SK-N-SH (cell line): ENCODE measurements around the gene ZNHIT2. TPM values are rescaled to one million over a fixed set of nuclear protein-coding genes. Genes with fewer than 3 reads are reported as not detected.

Experiments used
- CTCF ChIA-PET: fragments of 300-600, 350-600 bp; formaldehyde crosslinking; extraction: SDS; loops from one replicate; lab custom pipeline; 2021; lab: Yijun Ruan, JAX
- POLR2A ChIA-PET: fragments of 350-600 bp; sonication (Branson Sonifier 250); formaldehyde crosslinking; extraction: SDS; loops from one replicate; lab custom pipeline; 2020; ENCODE audit warnings: antibody characterized with exemption, inconsistent platforms; lab: Yijun Ruan, JAX
- DNase-seq: peaks from one replicate; pipeline ENCODE4 v3.0.0; 2012
- H2AFZ ChIP-seq: fragments of 200-600 bp; sonication (generic); 2 replicates; pipeline ENCODE4 v1.8.1; 2016; ENCODE audit warnings: antibody characterized with exemption, mild to moderate bottlenecking, low read depth
- H3F3A ChIP-seq: fragments of 200-600 bp; sonication (generic); replicated peaks from 2 replicates; pipeline ENCODE3; 2016; ENCODE audit warnings: antibody characterized with exemption, mild to moderate bottlenecking; ENCODE audit not compliant: insufficient read depth
- H3K27ac ChIP-seq, 2 experiments: fragments of 200-500 bp in 1 of 2; fragments of 200-600 bp in 1 of 2; sonication (Bioruptor generic) in 1 of 2; sonication (generic), shearing (Covaris generic) in 1 of 2; 2 replicates each; pipeline versions ENCODE4 v1.5.1 to v1.6.1; 2014 to 2016; ENCODE audit warnings: low read depth in 2 of 2, inconsistent platforms in 1 of 2, low read length in 1 of 2, mild to moderate bottlenecking in 1 of 2, mixed read lengths in 1 of 2
- H3K27me3 ChIP-seq: fragments of 200-600 bp; sonication (generic), shearing (Covaris generic); 2 replicates; pipeline ENCODE4 v1.6.1; 2016; ENCODE audit warnings: mixed run types; ENCODE audit not compliant: insufficient read depth
- H3K36me3 ChIP-seq, 2 experiments: fragments of 200-500 bp in 1 of 2; fragments of 200-600 bp in 1 of 2; sonication (Bioruptor generic) in 1 of 2; sonication (generic) in 1 of 2; replicated peaks in 1 of 2; 2 replicates each; pipeline versions ENCODE3 to v1.5.1; 2014 to 2016; ENCODE audit warnings: low read length in 1 of 2, mild to moderate bottlenecking in 1 of 2; ENCODE audit not compliant: insufficient read depth in 2 of 2, control insufficient read depth in 1 of 2
- H3K4me1 ChIP-seq, 2 experiments: fragments of 200-500 bp in 1 of 2; fragments of 200-600 bp in 1 of 2; sonication (Bioruptor generic) in 1 of 2; sonication (generic), shearing (Covaris generic) in 1 of 2; 2 replicates each; pipeline versions ENCODE4 v1.5.1 to v1.6.1; 2014 to 2016; ENCODE audit warnings: low read depth in 1 of 2, low read length in 1 of 2, mixed run types in 1 of 2; ENCODE audit not compliant: insufficient read depth in 2 of 2, control insufficient read depth in 1 of 2
- H3K4me2 ChIP-seq: fragments of 200-600 bp; sonication (generic), shearing (Covaris generic); 2 replicates; pipeline ENCODE4 v1.6.1; 2017; ENCODE audit warnings: mixed run types
- H3K4me3 ChIP-seq, 2 experiments: fragments of 200-500 bp in 1 of 2; fragments of 200-600 bp in 1 of 2; sonication (Bioruptor generic) in 1 of 2; sonication (generic), shearing (Covaris generic) in 1 of 2; 2 replicates each; pipeline versions ENCODE4 v1.5.1 to v1.8.1; 2014 to 2016; ENCODE audit warnings: low read depth in 2 of 2, inconsistent platforms in 1 of 2, low read length in 1 of 2, mild to moderate bottlenecking in 1 of 2, mixed read lengths in 1 of 2, moderate library complexity in 1 of 2
- H3K79me2 ChIP-seq: fragments of 200-600 bp; sonication (generic); 2 replicates; pipeline ENCODE4 v1.8.1; 2017; ENCODE audit warnings: mild to moderate bottlenecking; ENCODE audit not compliant: insufficient read depth
- H3K9ac ChIP-seq: fragments of 200-600 bp; sonication (generic); 2 replicates; pipeline ENCODE4 v1.6.1; 2017; ENCODE audit warnings: mixed run types
- H3K9me2 ChIP-seq: fragments of 200-600 bp; sonication (generic); 2 replicates; pipeline ENCODE4 v1.6.1; 2017; ENCODE audit warnings: mixed run types
- H3K9me3 ChIP-seq: fragments of 200-600 bp; sonication (generic); 2 replicates; pipeline ENCODE4 v1.6.1; 2017; ENCODE audit warnings: mixed run types, mild to moderate bottlenecking, moderate library complexity
- H4K20me1 ChIP-seq: fragments of 200-600 bp; sonication (generic); 2 replicates; pipeline ENCODE4 v1.6.1; 2017; ENCODE audit warnings: mild to moderate bottlenecking, mixed run types; ENCODE audit not compliant: insufficient read depth
- CTCF ChIP-seq: fragments of 200-600 bp; sonication (generic); IDR thresholded peaks from 2 replicates; pipeline ENCODE4 v1.6.1; 2017; ENCODE audit warnings: antibody characterized with exemption, mild to moderate bottlenecking, moderate library complexity
- FOSL2 ChIP-seq: IDR thresholded peaks from 2 replicates; pipeline ENCODE4 v1.4.0; 2012; ENCODE audit warnings: low read depth, mild to moderate bottlenecking, moderate library complexity, borderline replicate concordance
- FOXM1 ChIP-seq: IDR thresholded peaks from 2 replicates; pipeline ENCODE4 v1.4.0; 2012; ENCODE audit warnings: low read depth, mild to moderate bottlenecking
- GATA2 ChIP-seq: sonication (generic); formaldehyde crosslinking; IDR thresholded peaks from 2 replicates; pipeline ENCODE4 v1.5.0; 2020; ENCODE audit warnings: mild to moderate bottlenecking, missing genetic modification reagents
- IRF3 ChIP-seq: fragments of 150-350 bp; IDR thresholded peaks from 2 replicates; pipeline ENCODE4 v1.6.1; 2016; ENCODE audit warnings: mild to moderate bottlenecking, low read depth, low read length
- MEF2A ChIP-seq: IDR thresholded peaks from 2 replicates; pipeline ENCODE4 v1.4.0; 2012; ENCODE audit warnings: low read depth, borderline replicate concordance
- MXI1 ChIP-seq: IDR thresholded peaks from 2 replicates; pipeline ENCODE4 v1.6.1; 2012; ENCODE audit warnings: mild to moderate bottlenecking, low read depth, low read length, improper control_type of control experiment
- NRF1 ChIP-seq: IDR thresholded peaks from 2 replicates; pipeline ENCODE4 v1.6.1; 2012; ENCODE audit warnings: low read depth, mild to moderate bottlenecking, low read length
- PBX3 ChIP-seq: IDR thresholded peaks from 2 replicates; pipeline ENCODE4; 2012
- RAD21 ChIP-seq: IDR thresholded peaks from 2 replicates; pipeline ENCODE4 v1.6.1; 2012; ENCODE audit warnings: mild to moderate bottlenecking, low read length
- RFX5 ChIP-seq: IDR thresholded peaks from 2 replicates; pipeline ENCODE4 v1.6.1; 2012; ENCODE audit warnings: mild to moderate bottlenecking, improper control_type of control experiment, low read length
- RXRA ChIP-seq: IDR thresholded peaks from 2 replicates; pipeline ENCODE4 v1.4.0; 2012; ENCODE audit warnings: low read depth, mild to moderate bottlenecking, borderline replicate concordance
- SIN3A ChIP-seq: IDR thresholded peaks from 2 replicates; pipeline ENCODE4 v1.6.1; 2012; ENCODE audit warnings: low read depth, mild to moderate bottlenecking, low read length, moderate library complexity, borderline replicate concordance
- SMC3 ChIP-seq: IDR thresholded peaks from 2 replicates; pipeline ENCODE4 v1.6.1; 2012; ENCODE audit warnings: low read depth, low read length, improper control_type of control experiment
- TAF1 ChIP-seq: IDR thresholded peaks from 2 replicates; pipeline ENCODE4 v1.6.1; 2012; ENCODE audit warnings: low read depth, mild to moderate bottlenecking, low read length, moderate library complexity, borderline replicate concordance
- USF1 ChIP-seq: IDR thresholded peaks from 2 replicates; pipeline ENCODE4 v1.4.0; 2012; ENCODE audit warnings: low read depth, borderline replicate concordance
- WGBS: methylation state at CpG from one replicate; pipeline ENCODE4 v1.1.6; 2017; ENCODE audit warnings: low lambda C conversion rate; 5-methylcytosine and 5-hydroxymethylcytosine counted together
- polyA plus RNA-seq, 3 experiments: library from polyadenylated mRNA; depleted of rRNA; stranded (reverse); fragments of >200 nt; gene quantifications; 2 replicates each; pipeline ENCODE4 v1.2.3, GENCODE V29; 2012
- TF ChIP-seq, protein P1 (sequence below): IDR thresholded peaks from 2 replicates; pipeline ENCODE4 v1.6.1; 2012; ENCODE audit warnings: mild to moderate bottlenecking, low read depth, low read length, moderate library complexity

ZNHIT2 gene
- polyA plus RNA-seq, 1 of the 3 experiments (the other 2 are of a cell fraction): 5.6 TPM

DNA sequence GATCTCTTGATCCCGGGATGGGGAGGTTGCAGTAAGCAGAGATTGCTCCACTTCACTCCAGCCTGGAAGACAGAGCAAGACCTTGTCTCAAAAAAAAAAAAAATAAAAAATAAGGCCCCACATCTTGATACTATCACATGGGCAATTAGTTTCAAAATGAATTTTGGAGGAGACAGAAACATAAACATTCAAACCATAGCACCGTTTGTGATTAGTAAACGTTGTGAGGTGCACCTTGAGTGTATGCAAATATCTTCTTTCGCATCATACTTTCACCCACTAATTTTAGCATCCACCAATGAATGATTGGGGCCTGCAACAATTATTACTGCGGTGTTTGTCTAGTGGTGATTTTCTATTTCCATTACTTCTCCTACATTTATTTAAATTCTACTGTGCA lies 41.5 kb upstream of the ZNHIT2 start:
- Histone ChIP-seq H3K4me3 (no peak overlapping the region), H4K20me1 (no peaks in the 10 kb centered on the region), H3K36me3 (no peaks in the 10 kb centered on the region), H3K9me3 (no peaks in the 10 kb centered on the region), H2AFZ (no peak overlapping the region), H3K4me1 (no peaks in the 10 kb centered on the region), H3K9ac (no peak overlapping the region), H3K27ac (no peak overlapping the region), H3K4me2 (no peak overlapping the region), H3K27me3 (no peaks in the 10 kb centered on the region), H3K9me2 (no peaks in the 10 kb centered on the region), H3F3A (no peaks in the 10 kb centered on the region), H3K79me2 (no peaks in the 10 kb centered on the region)
- TF ChIP-seq SMC3 (no peak), RAD21 (no peak), USF1 (no peak), FOXM1 (no peak), CTCF (no peak), PBX3 (no peak), MXI1 (no peak), SIN3A (no peak)
- TF ChIP-seq, protein P1, sequence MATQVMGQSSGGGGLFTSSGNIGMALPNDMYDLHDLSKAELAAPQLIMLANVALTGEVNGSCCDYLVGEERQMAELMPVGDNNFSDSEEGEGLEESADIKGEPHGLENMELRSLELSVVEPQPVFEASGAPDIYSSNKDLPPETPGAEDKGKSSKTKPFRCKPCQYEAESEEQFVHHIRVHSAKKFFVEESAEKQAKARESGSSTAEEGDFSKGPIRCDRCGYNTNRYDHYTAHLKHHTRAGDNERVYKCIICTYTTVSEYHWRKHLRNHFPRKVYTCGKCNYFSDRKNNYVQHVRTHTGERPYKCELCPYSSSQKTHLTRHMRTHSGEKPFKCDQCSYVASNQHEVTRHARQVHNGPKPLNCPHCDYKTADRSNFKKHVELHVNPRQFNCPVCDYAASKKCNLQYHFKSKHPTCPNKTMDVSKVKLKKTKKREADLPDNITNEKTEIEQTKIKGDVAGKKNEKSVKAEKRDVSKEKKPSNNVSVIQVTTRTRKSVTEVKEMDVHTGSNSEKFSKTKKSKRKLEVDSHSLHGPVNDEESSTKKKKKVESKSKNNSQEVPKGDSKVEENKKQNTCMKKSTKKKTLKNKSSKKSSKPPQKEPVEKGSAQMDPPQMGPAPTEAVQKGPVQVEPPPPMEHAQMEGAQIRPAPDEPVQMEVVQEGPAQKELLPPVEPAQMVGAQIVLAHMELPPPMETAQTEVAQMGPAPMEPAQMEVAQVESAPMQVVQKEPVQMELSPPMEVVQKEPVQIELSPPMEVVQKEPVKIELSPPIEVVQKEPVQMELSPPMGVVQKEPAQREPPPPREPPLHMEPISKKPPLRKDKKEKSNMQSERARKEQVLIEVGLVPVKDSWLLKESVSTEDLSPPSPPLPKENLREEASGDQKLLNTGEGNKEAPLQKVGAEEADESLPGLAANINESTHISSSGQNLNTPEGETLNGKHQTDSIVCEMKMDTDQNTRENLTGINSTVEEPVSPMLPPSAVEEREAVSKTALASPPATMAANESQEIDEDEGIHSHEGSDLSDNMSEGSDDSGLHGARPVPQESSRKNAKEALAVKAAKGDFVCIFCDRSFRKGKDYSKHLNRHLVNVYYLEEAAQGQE: no peak
- CTCF ChIA-PET: interaction anchor here (0.6 to 1.3 kb wide), 3 partner anchors 10 to 45 kb away, joined by 3 to 5 read pairs (median 4); no protein-coding TSS in a partner anchor
- POLR2A ChIA-PET: no interaction called here
- 50% methylated on average over 5 of the region's 5 CpGs for WGBS
- DNase-seq: no peak

GRCh38 chr11:65157336-65157735 lies 39.8 kb upstream of the ZNHIT2 start:
- no peaks in the 10 kb centered on the region for H3K9me2 ChIP-seq
- CTCF ChIA-PET: no interaction called here
- H3K27me3 ChIP-seq: no peaks in the 10 kb centered on the region
- H4K20me1 ChIP-seq: no peaks in the 10 kb centered on the region
- TF ChIP-seq FOSL2 (no peak), TAF1 (no peak), SMC3 (no peak), NRF1 (no peak), MEF2A (no peak), RXRA (no peak), MXI1 (no peak), PBX3 (no peak), RFX5 (no peak), FOXM1 (no peak), IRF3 (no peak), GATA2 (no peak)
- 59% methylated on average over 3 of the region's 3 CpGs for WGBS
- no peaks in the 10 kb centered on the region for H3K4me1 ChIP-seq
- no peak overlapping the region for H3K4me3 ChIP-seq
- H3F3A ChIP-seq: no peaks in the 10 kb centered on the region
- H3K9me3 ChIP-seq: no peaks in the 10 kb centered on the region
- H2AFZ ChIP-seq: no peak overlapping the region
- DNase-seq: no peak
- no peak overlapping the region for H3K9ac ChIP-seq
- no peaks in the 10 kb centered on the region for H3K79me2 ChIP-seq
- no peak overlapping the region for H3K27ac ChIP-seq
- no peak overlapping the region for H3K4me2 ChIP-seq
- POLR2A ChIA-PET: no interaction called here
- H3K36me3 ChIP-seq: no peaks in the 10 kb centered on the region
